Suprapubic skin (tissue), 4 donors: ENCODE measurements around the gene ENDOD1.

ENCODE experiments used
- POLR2A ChIP-seq, 2 donors: fragments of 450-650 bp; IDR thresholded peaks; one replicate each; pipeline ENCODE4 v1.6.1; 2017; ENCODE audit warnings: antibody characterized with exemption in 2 of 2, mild to moderate bottlenecking in 2 of 2, moderate library complexity in 2 of 2
- POLR2AphosphoS5 ChIP-seq, 3 donors: sonication (generic); formaldehyde crosslinking; IDR thresholded peaks; one replicate each; pipeline ENCODE4 v1.6.1; 2017; ENCODE audit warnings: antibody characterized with exemption in 3 of 3
- TF ChIP-seq, protein P1 (sequence below), 2 donors: fragments of 200-600 bp in 1 of 2; fragments of 450-650 bp in 1 of 2; sonication (generic) in 1 of 2; IDR thresholded peaks; one replicate each; pipeline ENCODE4 v1.5.1; 2016 to 2019; ENCODE audit warnings: antibody characterized with exemption in 2 of 2, mild to moderate bottlenecking in 1 of 2, moderate library complexity in 1 of 2

DNA sequence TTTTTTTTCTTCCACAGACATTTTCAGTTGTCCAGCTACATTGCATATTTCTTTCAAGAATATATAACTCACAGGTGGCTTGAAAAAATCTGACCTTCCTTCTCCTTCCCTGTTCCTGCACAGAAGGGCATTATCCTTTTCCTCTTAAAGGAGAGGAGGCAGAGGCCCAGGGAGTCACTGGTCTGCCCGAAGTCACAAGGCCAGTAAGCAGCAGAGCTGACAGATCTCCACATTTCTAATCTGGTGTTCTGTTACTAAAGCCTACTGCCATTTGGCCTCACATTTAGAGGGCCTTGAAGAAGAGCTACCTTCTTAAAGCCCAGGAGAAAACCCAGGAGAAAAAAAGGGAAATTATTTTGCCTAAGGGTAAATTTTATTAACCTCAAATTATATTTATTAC, 12.3 kb downstream of the ENDOD1 start:
- TF ChIP-seq POLR2A (IDR thresholded peaks at IDR 0.05) (no peak), POLR2AphosphoS5 (IDR thresholded peaks at IDR 0.05) (no peak)
- TF ChIP-seq, protein P1, sequence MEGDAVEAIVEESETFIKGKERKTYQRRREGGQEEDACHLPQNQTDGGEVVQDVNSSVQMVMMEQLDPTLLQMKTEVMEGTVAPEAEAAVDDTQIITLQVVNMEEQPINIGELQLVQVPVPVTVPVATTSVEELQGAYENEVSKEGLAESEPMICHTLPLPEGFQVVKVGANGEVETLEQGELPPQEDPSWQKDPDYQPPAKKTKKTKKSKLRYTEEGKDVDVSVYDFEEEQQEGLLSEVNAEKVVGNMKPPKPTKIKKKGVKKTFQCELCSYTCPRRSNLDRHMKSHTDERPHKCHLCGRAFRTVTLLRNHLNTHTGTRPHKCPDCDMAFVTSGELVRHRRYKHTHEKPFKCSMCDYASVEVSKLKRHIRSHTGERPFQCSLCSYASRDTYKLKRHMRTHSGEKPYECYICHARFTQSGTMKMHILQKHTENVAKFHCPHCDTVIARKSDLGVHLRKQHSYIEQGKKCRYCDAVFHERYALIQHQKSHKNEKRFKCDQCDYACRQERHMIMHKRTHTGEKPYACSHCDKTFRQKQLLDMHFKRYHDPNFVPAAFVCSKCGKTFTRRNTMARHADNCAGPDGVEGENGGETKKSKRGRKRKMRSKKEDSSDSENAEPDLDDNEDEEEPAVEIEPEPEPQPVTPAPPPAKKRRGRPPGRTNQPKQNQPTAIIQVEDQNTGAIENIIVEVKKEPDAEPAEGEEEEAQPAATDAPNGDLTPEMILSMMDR (IDR thresholded peaks at IDR 0.05): no peak
